Right cardiac atrium (tissue), 5 donors: ENCODE measurements around the gene C1QTNF1. TPM values are rescaled to one million over a fixed set of nuclear protein-coding genes. Genes with fewer than 3 reads are reported as not detected.
A peak's percentile ranks its signal among the peaks of the same experiment; 100 is the strongest.

Experiments
- ATAC-seq, 2 donors: fragments of 200-7000 bp; cut with Tn5 transposase; one replicate each; pipeline versions ENCODE4 v1.8.0 to v1.9.1; 2020; ENCODE audit warnings: moderate library complexity in 2 of 2, mild to moderate bottlenecking in 1 of 2
- DNase-seq, 3 donors: peaks; one replicate each; pipeline ENCODE4 v3.0.0-alpha.2; 2020
- H3K27ac ChIP-seq: one replicate; pipeline ENCODE4 v1.5.1; 2013; ENCODE audit warnings: mild to moderate bottlenecking, low read length, control low read depth, moderate library complexity
- H3K27me3 ChIP-seq: one replicate; pipeline ENCODE4 v1.6.1; 2013; ENCODE audit not compliant: control insufficient read depth, insufficient read depth
- H3K4me1 ChIP-seq: one replicate; pipeline ENCODE4 v1.6.1; 2013; ENCODE audit warnings: low read length; ENCODE audit not compliant: control insufficient read depth, insufficient read depth
- H3K4me3 ChIP-seq: one replicate; pipeline ENCODE4 v1.5.1; 2013; ENCODE audit warnings: low read length, control low read depth
- H3K9me3 ChIP-seq: one replicate; pipeline ENCODE4 v1.6.1; 2013; ENCODE audit warnings: low read length; ENCODE audit not compliant: control insufficient read depth
- WGBS: extraction: QIAGEN DNeasy Blood & Tissue Kit; methylation state at CpG from one replicate; pipeline ENCODE4 v1.1.7; 2013; 5-methylcytosine and 5-hydroxymethylcytosine counted together
- intact Hi-C, 4 donors: fragments of 100-400 bp; cut with DNase I; formaldehyde crosslinking; loops; one replicate each; pipeline versions ENCODE4 v1.11.0 to v1.14.0; 2022 to 2023
- polyA plus RNA-seq: library from polyadenylated mRNA; stranded (reverse); fragments of 200-250 nt; gene quantifications from one replicate; pipeline ENCODE4 v1.2.3, GENCODE V29; 2013
- total RNA-seq, 4 donors: library from RNA; stranded (reverse); fragmentation: NEBNext Ultra II Directional; extraction: Animal tissue kit (Norgen Biotek cat#: 25700); gene quantifications; one replicate each; pipeline ENCODE4 v1.2.1, GENCODE V29; 2021
- donor health status: healthy with polysubstance abuse.
- donor health status: DM: no; HTN: yes; CAD: no.
- donor health status: DM: no; HTN: no; CAD: no.
- donor health status: DM: no; HTN: yes; CAD: no; lungs with severe emphysema.
- donor health status: DM: yes; HTN: yes; CAD: no.

The C1QTNF1 gene
- total and polyA plus RNA-seq, 5 donors: 232 to 655 (median 286) TPM

DNA sequence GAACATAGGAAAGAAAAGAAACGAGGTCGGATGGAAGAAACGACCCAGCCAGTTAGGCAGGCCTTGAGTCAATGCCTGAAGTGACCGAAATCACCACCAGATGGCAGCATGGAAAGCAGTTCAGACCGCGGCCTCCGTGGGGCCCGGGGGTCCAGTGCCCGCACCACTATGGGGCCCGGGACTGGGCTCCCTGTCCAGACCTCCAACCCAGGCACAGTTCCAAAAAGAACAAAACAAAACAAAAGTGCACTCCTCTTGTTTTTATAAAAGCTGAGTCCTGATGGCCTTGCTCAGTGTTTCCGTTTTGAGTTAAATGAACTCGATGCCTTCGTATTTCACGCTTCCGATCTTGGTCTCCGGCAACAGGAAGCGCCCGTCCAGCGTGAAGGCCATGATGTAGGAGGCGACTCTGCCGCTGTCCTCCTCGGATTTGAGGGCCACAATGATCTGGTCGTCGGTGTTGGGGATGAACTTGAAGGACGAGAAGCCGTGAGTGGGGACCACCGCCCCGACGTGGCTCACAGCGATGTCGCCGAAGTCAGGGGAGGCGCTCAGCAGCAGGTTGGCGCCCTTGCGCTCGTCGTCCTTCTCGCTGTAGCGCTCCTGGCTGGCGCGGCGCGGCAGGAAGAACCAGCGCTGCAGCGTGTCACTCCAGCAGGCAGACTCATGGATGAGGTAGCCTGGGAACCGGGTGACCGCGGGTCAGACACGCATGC is 30.6 kb upstream of the C1QTNF1 start:
- 71% methylated on average over 49 of the region's 49 CpGs for WGBS
- H3K27ac ChIP-seq: no peak overlapping the region
- H3K27me3 ChIP-seq: no peaks in the 10 kb centered on the region
- no peaks in the 10 kb centered on the region for H3K9me3 ChIP-seq
- DNase-seq (peak; percentile 24 to 83 (median 79)), ATAC-seq (peak; percentile 37 to 57)
- intact Hi-C loops: loop anchor here in 1 of 4 donors (10.0 kb wide), 1 partner anchor 401 kb away; no protein-coding TSS in a partner anchor
- H3K4me1 ChIP-seq: no peaks in the 10 kb centered on the region
- H3K4me3 ChIP-seq: no peak overlapping the region

DNA sequence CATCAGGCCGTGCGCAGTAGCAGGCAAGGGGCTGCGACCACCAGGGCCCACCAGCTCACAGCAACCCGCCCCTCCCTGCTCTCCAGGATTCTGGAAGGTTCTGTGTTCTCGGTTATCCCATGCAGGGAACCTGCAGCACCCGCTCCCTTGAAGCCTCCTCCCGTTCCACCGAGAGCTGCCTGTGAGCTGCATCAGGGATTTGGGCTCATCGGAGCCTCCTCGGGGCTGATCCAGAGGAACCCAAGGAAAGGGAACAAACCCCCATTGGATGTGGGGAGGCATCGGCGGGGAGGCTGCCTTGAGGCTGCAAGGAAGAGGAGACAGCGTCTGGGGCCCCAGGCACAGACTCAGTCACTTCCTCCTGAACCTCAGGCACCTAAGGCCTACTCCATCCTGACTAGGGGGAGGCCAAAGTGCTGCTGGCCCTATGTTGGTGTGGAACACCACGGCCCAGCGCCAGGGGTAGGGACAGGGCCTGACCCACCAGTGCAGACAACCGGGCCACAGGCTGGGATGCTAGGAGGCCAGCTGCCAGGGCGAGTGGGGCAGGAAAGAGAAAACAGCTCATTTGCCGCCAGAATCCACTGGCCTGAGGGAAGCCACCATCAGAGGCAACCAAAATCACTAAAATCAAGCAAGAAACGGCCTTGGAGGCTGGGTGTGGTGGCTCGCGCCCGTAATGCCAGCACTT is 29.8 kb upstream of the C1QTNF1 start:
- DNase-seq (peak; percentile 10 to 52 (median 30)), ATAC-seq (no peak)
- H3K4me3 ChIP-seq: no peak overlapping the region
- H3K27me3 ChIP-seq: no peaks in the 10 kb centered on the region
- 96% methylated on average over 22 of the region's 22 CpGs for WGBS
- no peaks in the 10 kb centered on the region for H3K9me3 ChIP-seq
- intact Hi-C loops: loop anchor here in 1 of 4 donors (10.0 kb wide), 1 partner anchor 401 kb away; no protein-coding TSS in a partner anchor
- H3K27ac ChIP-seq: no peak overlapping the region
- H3K4me1 ChIP-seq: peaks cover 5% of the 10 kb centered on the region

DNA sequence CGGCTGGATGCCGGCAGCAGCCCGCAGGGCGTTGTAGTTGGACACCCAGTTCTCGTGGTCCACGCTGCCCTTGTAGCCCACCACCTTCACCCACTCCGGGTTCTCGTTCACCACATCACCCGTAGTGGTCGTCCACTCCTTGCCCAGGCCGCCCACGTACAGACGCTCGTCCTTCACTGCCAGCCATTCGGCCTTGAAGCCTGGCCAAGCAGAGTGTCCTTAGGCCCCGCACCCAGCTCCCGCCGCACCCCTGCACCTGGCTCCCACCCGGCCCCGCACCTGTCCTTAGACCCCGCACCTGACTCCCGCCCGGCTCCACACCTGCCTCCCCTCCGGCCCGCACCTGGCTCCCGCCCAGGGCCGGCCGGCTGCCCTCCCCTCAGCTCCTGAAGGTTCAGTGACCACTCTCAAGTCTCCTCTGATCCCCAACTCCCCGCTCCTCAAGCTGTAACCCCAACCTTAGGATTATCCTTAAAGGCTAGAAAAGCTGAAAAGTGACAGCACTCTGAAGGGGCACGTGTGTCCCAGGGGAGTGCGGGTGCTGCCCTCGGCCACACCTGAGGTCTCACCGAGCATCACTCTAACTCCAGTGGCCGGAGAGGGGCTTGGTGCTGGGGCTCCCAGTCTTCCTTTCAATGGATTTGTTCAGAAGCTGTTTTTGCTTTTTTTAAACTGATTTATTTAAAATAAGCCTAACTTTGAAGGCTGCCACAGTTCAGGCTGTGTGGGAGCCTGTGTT is 28.8 kb upstream of the C1QTNF1 start:
- Histone ChIP-seq H3K4me3 (no peak overlapping the region), H3K27me3 (no peaks in the 10 kb centered on the region), H3K27ac (no peak overlapping the region), H3K4me1 (peaks cover 6% of the 10 kb centered on the region), H3K9me3 (no peaks in the 10 kb centered on the region)
- 95% methylated on average over 34 of the region's 34 CpGs for WGBS
- peak; percentile 13 to 73 (median 64) for DNase-seq
- intact Hi-C loops: loop anchor here in 1 of 4 donors (10.0 kb wide), 1 partner anchor 400 kb away; no protein-coding TSS in a partner anchor
- ATAC-seq: no peak

DNA sequence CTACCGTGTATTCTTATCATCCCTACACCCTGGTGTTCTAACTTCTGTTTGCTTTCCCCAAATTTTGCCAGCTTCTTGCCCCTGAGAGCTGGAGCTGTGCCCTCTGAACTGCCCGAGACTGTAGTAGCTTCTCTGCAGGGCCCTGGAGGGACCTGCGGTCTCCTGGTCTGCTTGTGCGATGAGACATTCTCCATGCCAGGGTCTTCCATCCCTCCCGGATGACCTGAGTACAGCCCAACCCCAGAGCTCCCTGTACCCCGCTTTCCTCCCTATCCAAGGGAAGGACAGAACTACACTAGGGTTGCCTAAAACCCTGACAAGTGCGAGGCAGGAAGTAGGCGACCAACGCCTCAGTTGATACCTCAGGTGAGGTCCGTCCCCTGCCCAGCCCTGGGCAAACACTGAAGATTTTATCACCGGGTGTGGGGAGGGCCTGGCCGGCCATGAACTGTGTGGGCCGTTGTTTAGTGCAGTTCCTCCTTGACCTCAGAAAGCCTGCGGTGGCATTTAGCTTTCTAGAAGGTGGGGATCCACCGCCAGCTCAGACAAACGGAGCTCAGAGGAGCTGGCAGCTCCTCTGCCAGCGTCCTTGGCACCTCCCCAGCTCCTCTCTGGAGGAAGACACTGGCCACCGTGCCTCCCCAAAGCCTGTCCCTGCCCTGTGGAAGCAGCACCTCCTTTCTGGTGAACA is 28.1 kb upstream of the C1QTNF1 start:
- H3K4me1 ChIP-seq: peaks cover 6% of the 10 kb centered on the region
- WGBS: 68% methylated on average over 18 of the region's 18 CpGs
- H3K27me3 ChIP-seq: no peaks in the 10 kb centered on the region
- no peaks in the 10 kb centered on the region for H3K9me3 ChIP-seq
- no peak for ATAC-seq
- intact Hi-C loops: loop anchor here in 1 of 4 donors (10.0 kb wide), 1 partner anchor 399 kb away; no protein-coding TSS in a partner anchor
- peak in 2 of 3 donors; percentile 68 to 70 for DNase-seq
- H3K27ac ChIP-seq: no peak overlapping the region
- no peak overlapping the region for H3K4me3 ChIP-seq

DNA sequence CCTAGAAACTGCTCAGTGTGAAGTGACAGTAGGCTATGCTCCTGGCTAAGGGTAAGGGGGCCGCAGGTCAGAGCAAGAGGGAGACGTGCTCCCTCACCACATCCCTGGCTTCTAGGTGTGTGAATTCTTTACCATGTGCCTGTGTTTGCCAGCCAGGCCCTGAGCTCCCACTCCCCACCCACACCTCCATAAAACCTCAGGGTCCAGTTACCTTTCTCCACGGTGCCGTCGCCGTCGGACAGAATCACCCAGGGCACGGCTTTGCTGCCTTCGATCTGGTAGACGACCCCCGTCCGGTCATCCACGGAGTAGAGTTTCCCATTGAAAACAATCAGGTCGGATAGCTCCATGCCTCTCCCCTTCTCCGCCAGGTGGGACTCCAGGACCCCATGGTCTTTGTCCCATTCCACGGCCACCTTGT is 27.2 kb upstream of the C1QTNF1 start:
- no peak for ATAC-seq
- peak in 2 of 3 donors; percentile 52 to 53 for DNase-seq
- Histone ChIP-seq H3K9me3 (no peaks in the 10 kb centered on the region), H3K4me3 (no peak overlapping the region), H3K27me3 (no peaks in the 10 kb centered on the region), H3K4me1 (peaks cover 6% of the 10 kb centered on the region), H3K27ac (no peak overlapping the region)
- 95% methylated on average over 16 of the region's 16 CpGs for WGBS
- intact Hi-C loops: loop anchor here in 1 of 4 donors (10.0 kb wide), 1 partner anchor 398 kb away; no protein-coding TSS in a partner anchor

DNA sequence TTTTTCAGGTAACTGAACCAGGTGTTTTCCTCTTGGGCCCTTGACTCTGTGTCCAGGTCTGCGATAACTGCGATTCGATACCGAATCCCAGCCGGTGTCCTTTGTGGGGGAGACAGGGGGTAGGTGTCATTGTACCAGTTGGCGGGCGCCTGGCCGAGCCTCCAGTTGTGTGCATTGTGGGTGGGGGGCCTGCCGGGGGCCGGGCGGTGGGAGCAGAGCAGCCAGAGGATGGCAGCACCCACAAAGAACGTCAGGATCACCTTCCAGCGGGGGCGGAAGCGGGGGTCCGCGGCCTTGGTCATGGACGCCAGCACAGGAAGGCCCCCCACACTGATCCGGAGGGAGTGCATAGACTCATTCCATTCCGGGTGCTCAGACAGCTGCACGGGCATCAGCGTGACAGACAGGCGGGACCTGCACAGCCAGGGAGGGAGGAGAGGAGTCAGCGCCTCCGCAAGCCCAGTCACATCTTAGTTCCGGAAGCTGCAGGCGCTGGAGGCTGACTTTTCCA is 26.7 kb upstream of the C1QTNF1 start:
- Histone ChIP-seq H3K4me3 (no peak overlapping the region), H3K27ac (no peak overlapping the region), H3K4me1 (peaks cover 6% of the 10 kb centered on the region), H3K9me3 (no peaks in the 10 kb centered on the region), H3K27me3 (no peaks in the 10 kb centered on the region)
- ATAC-seq (no peak), DNase-seq (peak in 2 of 3 donors; percentile 61 to 65)
- intact Hi-C loops: loop anchor here in 1 of 4 donors (10.0 kb wide), 1 partner anchor 398 kb away; no protein-coding TSS in a partner anchor
- 94% methylated on average over 27 of the region's 27 CpGs for WGBS

DNA sequence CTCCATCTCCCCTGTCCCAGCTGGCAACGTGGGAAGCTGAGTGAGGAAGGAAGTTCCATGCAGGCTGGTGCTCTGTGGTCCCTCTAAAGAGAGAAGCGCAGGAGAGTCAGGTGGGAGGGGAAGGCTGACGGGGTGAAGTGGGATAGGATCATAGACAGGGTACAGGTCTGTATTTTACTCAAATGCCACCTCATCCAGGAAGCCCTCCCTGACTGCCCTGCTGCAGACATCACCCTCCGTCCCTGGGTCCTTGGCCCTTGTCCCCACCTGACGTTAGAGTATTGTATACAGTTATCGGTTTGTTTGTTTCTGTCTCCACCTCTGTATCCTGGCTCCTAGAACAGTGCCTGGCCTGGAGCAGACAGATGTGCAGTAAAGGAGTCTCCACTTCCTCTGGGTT is 26.1 kb upstream of the C1QTNF1 start:
- DNase-seq (peak in 2 of 3 donors; percentile 51 to 76), ATAC-seq (peak in 1 of 2 donors; percentile 67)
- H3K4me1 ChIP-seq: peaks cover 6% of the 10 kb centered on the region
- 62% methylated on average over 6 of the region's 6 CpGs for WGBS
- H3K27ac ChIP-seq: peak overlapping the region; percentile 26
- H3K9me3 ChIP-seq: no peaks in the 10 kb centered on the region
- intact Hi-C loops: loop anchor here in 1 of 4 donors (10.0 kb wide), 1 partner anchor 397 kb away; no protein-coding TSS in a partner anchor
- no peaks in the 10 kb centered on the region for H3K27me3 ChIP-seq
- no peak overlapping the region for H3K4me3 ChIP-seq

DNA sequence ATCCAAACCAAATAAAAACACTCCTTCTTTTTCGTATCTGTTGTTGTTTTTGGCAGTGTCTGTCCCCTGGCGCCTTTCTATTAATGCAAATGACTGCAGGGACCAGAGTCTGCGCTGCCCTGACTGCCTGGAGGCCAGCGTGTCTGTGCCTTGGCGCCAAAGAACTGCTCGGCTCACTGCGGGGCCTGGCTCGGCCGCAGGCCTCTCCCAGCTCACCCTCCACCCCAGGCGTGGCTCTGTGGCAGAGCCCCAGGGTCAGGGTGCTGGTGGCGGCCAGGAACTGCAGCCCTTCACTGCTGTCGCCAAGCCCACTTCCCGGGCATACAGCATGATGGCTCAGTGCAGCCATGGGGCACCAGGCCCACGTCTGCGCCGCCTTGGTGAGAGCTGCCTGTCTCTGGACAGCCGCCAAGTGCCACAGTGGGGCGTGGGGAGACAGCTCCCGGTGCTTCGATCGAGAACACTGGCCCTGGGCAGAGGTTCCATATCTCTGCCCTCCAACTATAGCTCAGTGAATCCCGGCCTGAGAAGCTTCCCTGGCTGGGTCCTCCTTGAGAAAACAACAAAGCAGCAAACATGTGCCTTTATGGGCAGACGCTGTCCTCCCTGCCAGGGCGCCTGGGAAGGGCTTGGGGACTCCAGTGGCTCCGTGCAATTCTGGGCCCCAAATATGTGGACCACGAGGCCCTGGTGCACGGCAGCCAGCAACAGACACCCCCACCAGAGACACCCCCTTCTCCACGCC is 25.5 kb upstream of the C1QTNF1 start:
- no peak overlapping the region for H3K4me3 ChIP-seq
- H3K4me1 ChIP-seq: peaks cover 6% of the 10 kb centered on the region
- DNase-seq: peak; percentile 81 to 95 (median 94)
- WGBS: 46% methylated on average over 28 of the region's 28 CpGs
- H3K27me3 ChIP-seq: no peaks in the 10 kb centered on the region
- no peaks in the 10 kb centered on the region for H3K9me3 ChIP-seq
- intact Hi-C loops: loop anchor here in 1 of 4 donors (10.0 kb wide), 1 partner anchor 396 kb away; no protein-coding TSS in a partner anchor
- ATAC-seq: peak; percentile 89 to 92
- H3K27ac ChIP-seq: peak overlapping the region; percentile 61

DNA sequence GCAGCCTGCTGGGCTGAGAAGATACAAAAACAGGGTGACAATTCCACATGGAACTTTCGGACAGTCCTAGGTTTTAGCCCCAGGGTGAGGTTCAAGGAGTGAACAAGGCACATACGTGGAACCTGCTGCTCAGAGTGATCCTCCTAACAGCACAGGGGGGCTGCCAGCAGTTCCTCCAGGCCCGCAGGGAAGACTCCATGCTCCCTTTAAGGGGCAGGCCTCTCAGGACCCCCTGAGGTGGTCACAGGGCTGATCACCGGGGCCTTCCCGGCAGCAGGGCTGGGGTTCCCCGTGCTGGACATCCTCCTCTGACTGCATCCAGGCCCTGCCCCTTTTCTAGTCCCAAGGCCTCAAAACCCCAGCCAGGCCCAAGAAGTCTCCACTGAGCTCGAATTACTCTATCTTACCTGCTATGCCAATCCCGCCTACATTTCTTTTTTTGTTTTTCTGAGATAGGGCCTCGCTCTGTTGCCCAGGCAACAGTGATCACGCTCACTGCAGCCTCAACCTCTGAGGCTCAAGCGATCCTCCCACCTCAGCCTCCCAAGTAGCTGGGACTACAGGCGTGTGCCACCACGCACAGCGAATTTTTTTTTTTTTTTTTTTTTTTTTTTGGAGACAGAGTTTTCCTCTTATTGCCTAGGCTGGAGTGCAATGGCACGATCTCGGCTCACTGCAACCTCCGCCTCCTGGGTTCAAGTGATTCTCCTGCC is 24.8 kb upstream of the C1QTNF1 start:
- intact Hi-C loops: loop anchor here in 1 of 4 donors (10.0 kb wide), 1 partner anchor 396 kb away; no protein-coding TSS in a partner anchor
- WGBS: 84% methylated on average over 17 of the region's 17 CpGs
- ATAC-seq: no peak
- H3K4me1 ChIP-seq: peaks cover 6% of the 10 kb centered on the region
- no peak overlapping the region for H3K4me3 ChIP-seq
- peak in 2 of 3 donors; percentile 40 to 62 for DNase-seq
- peak overlapping the region; percentile 61 for H3K27ac ChIP-seq
- H3K9me3 ChIP-seq: no peaks in the 10 kb centered on the region
- H3K27me3 ChIP-seq: no peaks in the 10 kb centered on the region
